Vagina (tissue), 2 donors: Measurements from ENCODE around the gene AGMAT. TPM values are rescaled to one million over a fixed set of nuclear protein-coding genes. Genes with fewer than 3 reads are reported as not detected.

Source experiments
- DNase-seq, 2 donors: peaks; one replicate each; pipeline ENCODE4 v3.0.0-alpha.2; 2017; ENCODE audit errors: extremely low spot score in 2 of 2
- H3K27ac ChIP-seq: fragments of 200-600 bp; sonication (generic); one replicate; pipeline ENCODE4 v1.5.1; 2019
- H3K27me3 ChIP-seq: fragments of 200-600 bp; sonication (generic); one replicate; pipeline ENCODE4 v1.5.1; 2019
- H3K36me3 ChIP-seq, 2 donors: fragments of 200-600 bp; sonication (generic); one replicate each; pipeline ENCODE4 v1.5.1; 2017 to 2019
- H3K4me1 ChIP-seq: fragments of 200-600 bp; sonication (generic); one replicate; pipeline ENCODE4 v1.5.1; 2019
- H3K4me3 ChIP-seq, 2 donors: fragments of 200-600 bp; sonication (generic); 1 replicate in 1 of 2; 2 replicates in 1 of 2; pipeline ENCODE4 v1.5.1; 2016 to 2019
- H3K9me3 ChIP-seq: fragments of 200-600 bp; sonication (generic); one replicate; pipeline ENCODE4 v1.5.1; 2019
- CTCF ChIP-seq, 3 experiments: fragments of 450-650 bp in 2 of 3; fragments of 200-600 bp in 1 of 3; sonication (generic) in 1 of 3; IDR thresholded peaks; one replicate each; pipeline ENCODE4 v1.5.1; 2017 to 2019; ENCODE audit warnings: antibody characterized with exemption in 3 of 3, mild to moderate bottlenecking in 2 of 3, moderate library complexity in 2 of 3
- POLR2A ChIP-seq, 2 donors: fragments of 450-650 bp; IDR thresholded peaks; one replicate each; pipeline ENCODE4 v1.6.1; 2017; ENCODE audit warnings: antibody characterized with exemption in 2 of 2, mild to moderate bottlenecking in 2 of 2, moderate library complexity in 2 of 2
- POLR2AphosphoS5 ChIP-seq, 2 donors: sonication (generic); formaldehyde crosslinking; IDR thresholded peaks; one replicate each; pipeline ENCODE4 v1.9.0; 2017; ENCODE audit warnings: antibody characterized with exemption in 2 of 2, mild to moderate bottlenecking in 2 of 2, low read depth in 1 of 2; ENCODE audit not compliant: insufficient read depth in 1 of 2
- intact Hi-C: fragments of 100-400 bp; cut with DNase I; formaldehyde crosslinking; loops from one replicate; pipeline ENCODE4 v1.15.1; 2023
- total RNA-seq: library from RNA; depleted of rRNA; stranded (reverse); fragments of >200 nt; gene quantifications from one replicate; pipeline ENCODE4 v1.2.3, GENCODE V29; 2016

Gene AGMAT
- total RNA-seq, 1 donor from 2014 or later = 1.5 TPM

GRCh38 chr1:15618655-15619525, 34.0 kb upstream of the AGMAT start:
- Histone ChIP-seq H3K4me1 (peaks cover 60% of the 10 kb centered on the region), H3K27ac (peak overlapping the region; percentile 100), H3K4me3 (peak overlapping the region; percentile 89 to 99), H3K9me3 (no peaks in the 10 kb centered on the region), H3K36me3 (no peaks in the 10 kb centered on the region), H3K27me3 (no peaks in the 10 kb centered on the region)
- intact Hi-C loops = loop anchor here (10.0 kb wide), 1 partner anchor 86 kb away; no protein-coding TSS in a partner anchor
- no peak for DNase-seq
- TF ChIP-seq POLR2AphosphoS5 (IDR thresholded peaks at IDR 0.05; ENCODE audit: insufficient read depth in 1 of 2, low read depth in 1 of 2) (peak in 1 of 2 donors; percentile 90), CTCF (IDR thresholded peaks at IDR 0.05) (no peak)

- H3K27me3 ChIP-seq = no peaks in the 10 kb centered on the region
- no peaks in the 10 kb centered on the region for H3K36me3 ChIP-seq
- no peak for DNase-seq
- peak overlapping the region; percentile 89 to 99 for H3K4me3 ChIP-seq
- intact Hi-C loops = loop anchor here (10.0 kb wide), 1 partner anchor 87 kb away; no protein-coding TSS in a partner anchor
- peak overlapping the region; percentile 100 for H3K27ac ChIP-seq
- peaks cover 54% of the 10 kb centered on the region for H3K4me1 ChIP-seq
- TF ChIP-seq POLR2AphosphoS5 (IDR thresholded peaks at IDR 0.05; ENCODE audit: insufficient read depth in 1 of 2, low read depth in 1 of 2) (no peak), CTCF (IDR thresholded peaks at IDR 0.05) (no peak), POLR2A (IDR thresholded peaks at IDR 0.05) (no peak)
- no peaks in the 10 kb centered on the region for H3K9me3 ChIP-seq
Measured at GRCh38 chr1:15618077-15618654, 33.3 kb upstream of the AGMAT start.

- DNase-seq = peak; percentile 98
- intact Hi-C loops = loop anchor here (10.0 kb wide), 1 partner anchor 87 kb away; no protein-coding TSS in a partner anchor
- Histone ChIP-seq H3K4me1 (peaks cover 46% of the 10 kb centered on the region), H3K27ac (peak within 1 kb of the TSS; percentile 100), H3K4me3 (peak within 1 kb of the TSS; percentile 89 to 99), H3K27me3 (no peaks in the 10 kb centered on the region), H3K9me3 (no peaks in the 10 kb centered on the region), H3K36me3 (no peaks in the 10 kb centered on the region)
- TF ChIP-seq POLR2AphosphoS5 (IDR thresholded peaks at IDR 0.05; ENCODE audit: insufficient read depth in 1 of 2, low read depth in 1 of 2) = peak; percentile 67 to 83
- TF ChIP-seq CTCF (IDR thresholded peaks at IDR 0.05) = no peak
- peak; percentile 53 to 90 for TF ChIP-seq POLR2A (IDR thresholded peaks at IDR 0.05)
Measured at GRCh38 chr1:15617173-15618076, 32.6 kb upstream of the AGMAT start, which contains the start of gene DDI2. Gene DDI2, plus strand, starts transcription at chr1:15617458. Its CDS starts 213 bp downstream, at chr1:15617671.

GRCh38 chr1:15616373-15617172, 31.7 kb upstream of the AGMAT start:
- Histone ChIP-seq H3K9me3 (no peaks in the 10 kb centered on the region), H3K27me3 (no peaks in the 10 kb centered on the region), H3K27ac (peak overlapping the region; percentile 100), H3K36me3 (no peaks in the 10 kb centered on the region), H3K4me3 (peak overlapping the region; percentile 89 to 99), H3K4me1 (peaks cover 38% of the 10 kb centered on the region)
- no peak for TF ChIP-seq POLR2A (IDR thresholded peaks at IDR 0.05)
- no peak for TF ChIP-seq POLR2AphosphoS5 (IDR thresholded peaks at IDR 0.05; ENCODE audit: insufficient read depth in 1 of 2, low read depth in 1 of 2)
- no peak for TF ChIP-seq CTCF (IDR thresholded peaks at IDR 0.05)
- intact Hi-C loops = loop anchor here (10.0 kb wide), 1 partner anchor 88 kb away; no protein-coding TSS in a partner anchor
- DNase-seq = peak in 1 of 2 donors; percentile 89
